HG03135 (cell line): ENCODE measurements around the gene KRTAP10-4.
"Not testable (repeated sequence)": the region's sequence is repeated elsewhere in the genome, so short reads cannot be mapped to it uniquely, and the experiment has no call there.

Experiments used
- ATAC-seq: cut with Tn5 transposase; IDR thresholded peaks from one replicate; pipeline ENCODE4 v1.9.1; 2021; ENCODE audit warnings: mild to moderate bottlenecking, moderate library complexity; ENCODE audit not compliant: unreplicated experiment

KRTAP10-4 gene

DNA sequence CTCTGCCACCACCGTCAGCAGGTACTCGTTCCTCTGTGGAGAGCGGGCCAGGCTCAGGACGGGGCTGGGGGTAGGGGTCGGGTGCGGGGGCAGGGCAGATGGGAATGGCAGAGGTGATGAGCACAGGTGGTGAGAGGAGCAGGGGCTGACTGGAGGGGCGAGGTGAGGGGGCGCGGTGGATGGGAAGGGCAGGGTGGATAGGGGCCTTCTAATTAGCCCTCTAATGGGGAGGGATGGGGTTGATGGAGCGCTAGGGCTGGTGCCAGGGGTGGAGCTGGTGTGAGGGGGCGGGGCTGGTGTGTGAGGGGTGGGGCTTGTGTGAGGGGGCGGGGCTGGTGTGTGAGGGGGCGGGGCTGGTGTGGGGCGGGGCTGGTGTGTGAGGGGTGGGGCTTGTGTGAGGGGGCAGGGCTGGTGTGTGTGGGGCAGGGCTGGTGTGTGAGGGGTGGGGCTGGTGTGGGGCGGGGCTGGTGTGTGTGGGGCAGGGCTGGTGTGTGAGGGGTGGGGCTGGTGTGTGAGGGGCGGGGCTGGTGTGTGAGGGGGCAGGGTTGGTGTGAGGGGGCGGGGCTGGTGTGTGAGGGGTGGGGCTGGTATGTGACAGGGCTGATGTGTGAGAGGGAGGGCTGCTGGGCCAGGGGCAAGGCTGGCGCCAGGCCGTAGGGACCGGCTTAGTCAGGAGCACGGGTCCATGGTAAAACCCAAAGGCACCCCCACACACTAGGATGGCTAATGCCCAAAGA is 39.5 kb upstream of the KRTAP10-4 start:
- no peak for ATAC-seq

DNA sequence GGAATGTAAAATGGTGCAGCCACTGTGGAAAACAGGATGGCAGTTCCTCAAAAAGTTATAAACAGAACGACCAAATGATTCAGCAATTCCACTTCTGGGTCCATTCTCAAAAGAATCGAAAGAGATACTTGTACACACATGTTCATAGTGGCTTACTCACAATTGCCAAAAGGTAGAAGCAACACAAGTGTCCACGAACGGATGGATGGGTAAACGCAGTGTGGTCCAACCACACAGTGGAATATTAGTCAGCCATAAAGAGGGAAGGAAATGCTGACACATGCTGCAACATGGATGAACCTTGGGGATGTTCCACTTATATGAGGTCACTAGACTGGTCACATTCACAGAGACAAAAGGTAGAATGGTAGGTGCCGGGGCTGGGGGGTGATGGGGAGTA is 38.8 kb upstream of the KRTAP10-4 start:
- no peak for ATAC-seq

- ATAC-seq: no peak
Observed at GRCh38 chr21:44535963-44536362, 37.6 kb upstream of the KRTAP10-4 start.

- no peak for ATAC-seq
Observed at GRCh38 chr21:44537930-44538911, 35.3 kb upstream of the KRTAP10-4 start.

DNA sequence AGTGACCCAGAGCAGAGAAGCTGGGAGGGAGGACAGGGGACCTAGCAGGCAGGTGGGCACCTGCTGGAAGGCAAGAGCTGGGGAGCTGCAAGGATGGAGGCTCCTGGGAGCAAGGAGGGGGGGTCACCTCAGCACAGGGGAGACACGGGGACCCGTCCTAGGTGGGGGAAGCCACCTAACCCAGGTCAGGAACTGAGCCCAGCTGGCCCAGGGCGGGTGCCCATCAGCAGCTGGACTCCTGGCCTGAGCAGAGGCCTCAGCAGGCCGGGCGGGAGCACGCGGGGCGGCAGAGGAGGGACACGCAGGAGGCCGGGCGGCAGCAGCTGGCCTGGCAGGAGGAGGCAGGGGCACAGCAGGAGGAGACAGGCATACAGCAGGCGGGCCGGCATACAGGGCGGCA is 34.5 kb upstream of the KRTAP10-4 start:
- no peak for ATAC-seq

DNA sequence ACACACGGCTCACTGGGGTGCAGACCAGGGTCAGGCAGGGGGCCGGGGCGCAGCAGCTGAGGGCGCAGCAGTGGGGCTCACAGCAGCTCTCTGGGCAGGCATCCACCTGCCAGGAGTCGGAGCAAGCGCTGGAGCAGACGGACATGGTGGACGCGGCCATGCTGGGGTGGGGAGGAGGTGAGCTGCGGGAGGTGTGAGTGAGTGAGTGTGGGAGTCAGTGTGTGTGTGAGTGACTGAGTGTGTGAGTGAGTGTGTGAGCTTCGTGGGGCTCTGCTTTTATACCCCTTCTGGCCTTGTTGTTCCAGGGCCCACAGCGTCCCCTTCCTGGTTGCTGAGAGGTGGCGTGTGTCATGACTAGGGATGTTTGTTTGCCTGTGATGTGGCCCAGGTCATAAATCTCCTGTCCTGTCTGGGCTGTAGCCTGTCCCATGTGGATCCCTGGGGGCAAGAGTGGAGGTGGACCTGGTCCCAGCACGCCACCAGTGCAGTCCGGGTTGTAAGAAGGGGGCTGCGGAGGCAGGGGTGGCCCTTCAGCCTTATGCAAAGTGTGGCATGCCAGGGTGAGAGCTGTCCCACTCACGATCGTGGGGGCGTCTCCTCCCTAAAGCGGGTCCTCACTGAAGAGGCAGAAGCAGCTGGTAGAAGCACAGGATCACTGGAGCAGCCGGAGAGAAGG is 33.4 kb upstream of the KRTAP10-4 start, which contains the start of gene KRTAP10-1:
KRTAP10-1 (minus strand) TSS at position 205 of the 676 bp plus-strand sequence; CDS start at position 160, 45 bp downstream.
- ATAC-seq: no peak

GRCh38 chr21:44540741-44541288 is 32.7 kb upstream of the KRTAP10-4 start:
- no peak for ATAC-seq

- no peak for ATAC-seq
Observed at GRCh38 chr21:44542716-44543115, 30.8 kb upstream of the KRTAP10-4 start.

DNA sequence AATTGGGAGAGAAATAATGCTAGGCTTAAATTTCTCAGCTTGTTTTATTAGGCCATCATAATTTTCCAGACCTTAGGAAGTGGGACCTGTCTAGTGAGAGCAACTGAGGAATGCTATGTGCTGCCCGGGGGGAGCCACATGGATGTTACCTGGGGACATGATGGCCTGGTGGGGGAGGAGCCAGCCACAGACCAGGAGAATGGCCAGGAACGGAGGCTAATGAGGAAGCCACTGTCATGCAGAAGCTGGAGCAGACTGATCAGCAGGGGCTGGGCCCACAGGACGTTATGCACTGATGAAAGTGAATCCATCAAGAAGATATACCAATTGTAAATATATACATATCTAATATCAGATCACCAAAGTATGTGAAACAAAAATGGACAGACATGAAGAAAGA is 29.0 kb upstream of the KRTAP10-4 start:
- ATAC-seq: no peak

DNA sequence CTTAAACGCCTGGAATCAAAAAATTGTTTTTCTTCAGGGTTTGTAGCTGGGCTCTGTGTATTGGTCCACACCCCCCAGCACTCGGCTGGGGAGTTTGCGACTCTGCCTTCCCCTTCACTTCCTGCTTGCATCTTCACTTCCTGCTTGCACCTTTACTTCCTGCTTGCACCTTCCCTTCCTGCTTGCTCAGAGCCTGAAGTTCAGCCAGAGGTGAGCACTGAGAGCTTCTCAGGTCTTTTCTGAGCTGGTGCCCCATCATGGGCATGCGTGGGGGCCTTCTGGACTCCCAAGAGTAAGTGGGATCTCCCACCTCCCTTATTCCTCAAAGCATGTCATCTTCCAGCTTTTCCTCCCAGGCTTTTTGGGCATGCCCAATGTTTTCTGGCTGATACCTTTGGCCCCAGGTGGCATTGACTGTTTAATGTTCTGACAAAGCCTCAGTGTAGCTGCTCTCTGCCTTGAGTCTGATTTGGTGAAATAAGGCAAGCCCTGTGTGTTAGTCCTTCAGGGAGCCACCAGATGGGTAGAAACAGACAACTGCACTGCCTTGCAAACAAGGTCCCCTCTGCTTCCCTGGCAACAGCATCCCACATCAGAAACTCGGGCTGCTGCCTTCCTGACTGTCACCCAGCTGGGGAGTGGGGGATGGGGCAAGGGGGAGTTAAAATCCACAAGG is 25.7 kb upstream of the KRTAP10-4 start:
- ATAC-seq: no peak

- no peak for ATAC-seq
Observed at GRCh38 chr21:44548381-44548780, 25.1 kb upstream of the KRTAP10-4 start.

DNA sequence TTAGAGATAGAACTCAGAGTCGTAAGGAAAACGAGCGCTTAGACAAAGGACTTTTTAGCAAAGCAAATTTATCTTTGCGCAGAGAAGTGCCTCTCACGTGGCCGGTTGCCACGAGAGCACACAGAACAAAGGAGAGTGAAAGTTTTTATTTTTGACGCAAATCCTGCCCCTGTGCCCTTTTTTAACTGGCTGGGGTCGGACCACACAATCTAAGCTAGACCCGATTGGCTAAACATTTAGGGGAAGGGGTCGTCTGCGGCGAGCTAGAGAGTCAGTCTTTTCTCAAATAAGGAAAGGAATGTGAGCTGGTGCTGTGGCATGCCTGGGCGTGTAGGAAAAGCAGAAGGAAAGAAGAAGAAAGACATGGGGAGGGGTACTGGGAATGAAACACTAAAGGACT is 24.6 kb upstream of the KRTAP10-4 start:
- ATAC-seq: no peak

DNA sequence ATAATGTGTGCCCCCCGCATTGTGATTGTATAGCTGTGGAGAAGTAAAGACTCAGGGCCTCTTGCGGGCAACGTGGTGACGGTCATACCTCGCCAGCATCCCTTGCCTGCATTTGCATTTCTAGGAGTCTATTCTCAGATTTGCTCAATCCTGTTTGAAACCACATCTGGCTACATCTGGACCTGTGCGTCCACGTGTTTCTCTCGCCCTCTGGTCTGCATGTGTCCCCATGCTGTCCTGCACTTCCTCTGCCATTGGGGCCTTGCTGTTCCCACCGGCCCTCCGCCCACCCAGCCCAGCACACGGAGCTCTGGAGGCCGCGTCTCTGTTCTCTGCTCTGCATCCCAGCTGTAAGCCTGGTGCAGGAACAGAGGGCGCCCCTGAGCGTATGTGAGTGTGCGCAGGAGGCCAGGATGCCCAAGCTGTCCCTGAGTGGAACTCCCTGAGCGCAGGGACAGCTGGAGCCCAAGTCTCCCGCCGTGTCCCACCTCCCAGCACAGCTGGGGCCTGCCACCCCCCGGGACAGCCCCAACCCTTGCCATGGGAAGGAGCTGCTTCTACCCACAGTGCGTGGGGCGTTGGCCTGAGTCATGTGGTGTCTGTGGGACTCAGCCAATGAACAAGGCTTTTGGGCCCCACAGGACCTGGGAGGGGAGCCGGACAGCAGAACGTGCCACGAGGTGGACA is 23.9 kb upstream of the KRTAP10-4 start:
- no peak for ATAC-seq

DNA sequence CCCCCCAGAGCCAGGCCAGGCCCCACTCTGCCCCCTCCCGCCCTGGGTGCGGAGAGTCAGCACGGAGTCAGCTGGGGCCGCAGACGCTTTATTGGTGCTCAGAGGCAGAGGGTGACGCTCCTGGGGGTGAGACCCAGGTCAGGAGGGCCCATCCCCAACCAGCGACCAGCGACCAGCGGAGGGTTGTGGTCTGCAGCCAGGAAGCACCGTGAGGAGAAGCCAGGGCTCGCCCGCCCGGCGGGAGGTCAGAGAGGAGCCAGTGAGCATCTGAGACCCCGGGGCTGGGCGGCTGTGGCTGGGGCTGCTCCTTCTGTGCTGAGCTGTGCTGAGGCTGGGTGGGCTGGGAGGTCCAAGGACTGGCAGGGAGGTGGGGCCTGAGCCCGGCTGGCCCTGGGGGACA is 23.2 kb upstream of the KRTAP10-4 start:
- not testable (repeated sequence) for ATAC-seq

DNA sequence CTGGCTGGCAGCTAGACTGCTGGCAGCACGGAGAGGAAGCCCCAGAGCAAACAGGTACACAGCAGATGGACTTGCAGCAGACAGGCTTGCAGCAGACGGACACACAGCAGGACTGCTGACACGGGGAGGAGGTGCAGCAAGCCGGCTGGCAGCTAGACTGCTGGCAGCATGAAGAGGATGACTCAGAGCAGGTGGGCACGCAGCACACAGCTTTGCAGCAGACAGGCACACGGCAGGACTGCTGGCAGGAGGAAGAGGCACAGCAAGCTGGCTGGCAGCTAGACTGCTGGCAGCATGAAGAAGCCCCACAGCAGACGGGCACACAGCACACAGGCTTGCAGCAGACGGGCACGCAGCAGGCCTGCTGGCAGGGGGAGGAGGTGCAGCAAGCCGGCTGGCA is 22.7 kb upstream of the KRTAP10-4 start:
- ATAC-seq: no peak

GRCh38 chr21:44551340-44551961 is 22.1 kb upstream of the KRTAP10-4 start, which contains the start of gene KRTAP10-2:
Gene KRTAP10-2, minus strand, starts transcription at chr21:44551505. Its CDS starts 47 bp downstream, at chr21:44551458.
- no peak for ATAC-seq

DNA sequence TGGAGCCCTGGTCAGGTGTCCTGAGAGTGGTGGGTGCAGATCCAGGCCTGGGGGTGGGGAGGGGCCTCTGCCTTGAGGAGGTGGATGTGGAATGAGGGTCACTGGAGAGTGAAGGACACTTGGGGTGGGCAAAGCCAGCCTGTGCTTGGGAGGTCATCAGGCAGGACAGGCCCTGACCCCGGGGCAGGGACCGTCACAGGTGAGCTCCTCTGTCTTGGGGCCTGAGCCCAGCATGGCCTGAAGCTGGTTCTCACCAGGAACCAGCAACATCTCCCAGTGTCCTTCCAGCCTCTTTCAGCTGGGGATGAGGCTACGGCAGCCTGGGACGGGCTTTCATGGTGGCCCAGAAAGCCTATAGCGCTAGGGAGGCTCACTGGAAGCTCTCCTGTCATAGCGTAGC is 21.4 kb upstream of the KRTAP10-4 start:
- no peak for ATAC-seq

GRCh38 chr21:44552681-44553080 is 20.8 kb upstream of the KRTAP10-4 start:
- ATAC-seq: no peak

GRCh38 chr21:44555200-44555875 is 18.2 kb upstream of the KRTAP10-4 start:
- ATAC-seq: no peak
